ENCODE results near the gene RBM10.

RBM10 gene

DNA sequence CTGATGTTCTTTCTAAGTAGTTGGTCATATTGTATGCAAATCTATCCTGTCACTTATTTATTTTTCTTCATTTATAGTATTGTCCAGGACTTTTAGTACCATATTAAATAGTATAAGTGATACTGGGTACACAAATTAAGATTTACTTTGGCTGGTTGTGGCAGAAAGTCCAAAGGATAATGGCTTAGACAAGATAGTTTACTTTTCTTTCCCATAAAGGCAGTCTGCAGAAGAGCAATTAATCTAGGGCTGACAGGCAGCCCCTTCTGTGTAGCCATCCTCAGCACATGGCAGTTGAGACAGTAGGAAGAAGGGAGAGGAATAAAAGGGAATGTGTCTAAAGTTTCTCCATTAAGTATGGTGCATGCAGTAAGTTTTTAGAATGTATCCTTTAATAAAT, 6.4 kb downstream of the RBM10 start:
- DNase-seq: no peak
- Histone ChIP-seq H3K9me3 (replicated peaks; ENCODE audit: insufficient read depth, low read length) (no peaks in the 10 kb centered on the region), H4K20me1 (ENCODE audit: insufficient read depth, low read length) (peaks cover 3% of the 10 kb centered on the region), H3K4me1 (ENCODE audit: low read length) (no peaks in the 10 kb centered on the region), H3K9ac (ENCODE audit: low read length) (no peak overlapping the region), H3K9me2 (replicated peaks; ENCODE audit: insufficient read depth, low read length) (no peaks in the 10 kb centered on the region), H3K4me3 (ENCODE audit: low read length) (no peak overlapping the region), H3F3A (ENCODE audit: insufficient read depth, low read length) (no peaks in the 10 kb centered on the region), H2AFZ (ENCODE audit: low read length) (no peak overlapping the region), H3K27ac (ENCODE audit: low read length) (no peak overlapping the region), H3K27me3 (replicated peaks; ENCODE audit: insufficient read depth, low read length) (no peaks in the 10 kb centered on the region), H3K36me3 (replicated peaks; ENCODE audit: insufficient read depth, low read length) (no peaks in the 10 kb centered on the region; the same call in 1 of the 2 replicates), H3K79me2 (ENCODE audit: low read length) (peaks cover 92% of the 10 kb centered on the region), H3K4me2 (ENCODE audit: low read depth, low read length) (no peak overlapping the region)
- no peak for TF ChIP-seq EZH2phosphoT487 (IDR thresholded peaks at IDR 0.05; ENCODE audit: low read length)
- TF ChIP-seq, protein P1, sequence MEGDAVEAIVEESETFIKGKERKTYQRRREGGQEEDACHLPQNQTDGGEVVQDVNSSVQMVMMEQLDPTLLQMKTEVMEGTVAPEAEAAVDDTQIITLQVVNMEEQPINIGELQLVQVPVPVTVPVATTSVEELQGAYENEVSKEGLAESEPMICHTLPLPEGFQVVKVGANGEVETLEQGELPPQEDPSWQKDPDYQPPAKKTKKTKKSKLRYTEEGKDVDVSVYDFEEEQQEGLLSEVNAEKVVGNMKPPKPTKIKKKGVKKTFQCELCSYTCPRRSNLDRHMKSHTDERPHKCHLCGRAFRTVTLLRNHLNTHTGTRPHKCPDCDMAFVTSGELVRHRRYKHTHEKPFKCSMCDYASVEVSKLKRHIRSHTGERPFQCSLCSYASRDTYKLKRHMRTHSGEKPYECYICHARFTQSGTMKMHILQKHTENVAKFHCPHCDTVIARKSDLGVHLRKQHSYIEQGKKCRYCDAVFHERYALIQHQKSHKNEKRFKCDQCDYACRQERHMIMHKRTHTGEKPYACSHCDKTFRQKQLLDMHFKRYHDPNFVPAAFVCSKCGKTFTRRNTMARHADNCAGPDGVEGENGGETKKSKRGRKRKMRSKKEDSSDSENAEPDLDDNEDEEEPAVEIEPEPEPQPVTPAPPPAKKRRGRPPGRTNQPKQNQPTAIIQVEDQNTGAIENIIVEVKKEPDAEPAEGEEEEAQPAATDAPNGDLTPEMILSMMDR (IDR thresholded peaks at IDR 0.05; ENCODE audit: low read length): no peak
- no peak for TF ChIP-seq EZH2 (optimal IDR thresholded peaks at IDR 0.05; ENCODE audit: low read depth, low read length)

DNA sequence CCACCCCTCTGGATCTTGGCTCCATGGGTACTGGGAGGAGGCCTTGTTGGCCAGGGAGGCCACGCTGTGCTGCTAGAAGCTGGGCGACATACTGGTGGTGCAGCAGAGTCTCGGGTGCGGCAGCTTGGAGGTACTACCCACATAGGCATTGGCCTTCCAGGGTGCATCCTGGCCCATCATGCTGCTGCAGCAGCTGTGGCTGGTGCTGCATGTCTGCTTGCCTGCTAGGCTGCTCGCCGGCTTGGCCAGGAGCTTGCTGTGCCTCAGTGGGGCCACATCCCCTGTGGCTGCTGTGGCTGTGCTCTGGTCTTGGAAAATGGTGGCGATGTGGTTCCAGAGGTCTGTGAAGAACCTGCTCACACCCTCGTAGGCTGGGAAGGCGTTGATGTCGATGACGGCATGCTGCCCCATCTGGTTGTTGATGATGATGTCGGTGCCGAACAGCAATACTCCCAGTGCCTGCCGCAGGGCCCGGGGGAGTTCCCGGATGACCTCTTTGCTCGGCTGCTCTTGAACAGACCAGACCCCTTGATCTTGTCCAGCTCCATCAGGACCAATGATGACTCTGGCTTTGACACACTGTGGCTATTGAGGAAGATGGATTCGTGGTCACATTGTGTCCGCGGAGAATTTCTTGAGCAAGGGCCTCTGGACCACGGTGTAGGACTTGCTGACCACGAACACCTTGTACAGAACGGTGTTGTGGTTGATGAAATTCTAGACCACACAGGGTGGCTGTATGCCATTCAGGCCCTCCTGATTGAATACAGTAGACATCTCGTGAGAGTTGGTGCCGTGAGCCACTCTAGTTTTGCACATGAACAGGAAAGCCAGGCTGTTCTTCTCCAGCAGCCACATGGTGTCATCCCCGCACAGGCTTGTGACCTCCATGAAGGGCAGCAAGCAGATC, 11.8 kb downstream of the RBM10 start:
- Histone ChIP-seq H3K27ac (ENCODE audit: low read length) (no peak overlapping the region), H3K79me2 (ENCODE audit: low read length) (peaks cover 95% of the 10 kb centered on the region), H4K20me1 (ENCODE audit: insufficient read depth, low read length) (no peaks in the 10 kb centered on the region), H3K4me2 (ENCODE audit: low read depth, low read length) (no peak overlapping the region), H3K9ac (ENCODE audit: low read length) (no peak overlapping the region), H2AFZ (ENCODE audit: low read length) (no peak overlapping the region), H3K4me3 (ENCODE audit: low read length) (no peak overlapping the region), H3K4me1 (ENCODE audit: low read length) (no peaks in the 10 kb centered on the region), H3K36me3 (replicated peaks; ENCODE audit: insufficient read depth, low read length) (no peaks in the 10 kb centered on the region), H3F3A (ENCODE audit: insufficient read depth, low read length) (no peaks in the 10 kb centered on the region), H3K9me2 (replicated peaks; ENCODE audit: insufficient read depth, low read length) (no peaks in the 10 kb centered on the region), H3K27me3 (replicated peaks; ENCODE audit: insufficient read depth, low read length) (no peaks in the 10 kb centered on the region), H3K9me3 (replicated peaks; ENCODE audit: insufficient read depth, low read length) (no peaks in the 10 kb centered on the region)
- TF ChIP-seq, protein P1 (IDR thresholded peaks at IDR 0.05; ENCODE audit: low read length): no peak
- no peak for TF ChIP-seq EZH2phosphoT487 (IDR thresholded peaks at IDR 0.05; ENCODE audit: low read length)
- TF ChIP-seq EZH2 (optimal IDR thresholded peaks at IDR 0.05; ENCODE audit: low read depth, low read length): no peak
- no peak for DNase-seq

DNA sequence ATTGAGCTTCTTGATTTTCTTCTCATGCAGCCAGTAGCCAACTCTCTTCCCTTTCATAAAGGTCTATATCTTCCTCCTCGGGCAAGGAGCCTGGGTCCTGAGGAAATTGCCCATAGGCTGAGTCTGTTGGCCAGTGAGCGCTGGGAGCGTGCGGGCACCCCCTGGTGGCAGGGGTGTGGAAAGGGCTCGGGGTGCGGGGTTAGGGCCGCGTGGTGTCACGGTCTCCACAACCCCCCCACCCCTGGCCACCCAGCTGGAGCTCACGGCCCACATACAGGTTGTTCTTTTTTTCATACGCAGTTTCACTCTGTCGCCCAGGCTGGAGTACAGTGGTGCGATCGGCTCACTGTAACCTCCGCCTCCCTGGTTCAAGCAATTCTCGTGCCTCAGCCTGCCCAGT, 13.1 kb downstream of the RBM10 start:
- Histone ChIP-seq H3K79me2 (ENCODE audit: low read length) (peaks cover 90% of the 10 kb centered on the region), H4K20me1 (ENCODE audit: insufficient read depth, low read length) (no peaks in the 10 kb centered on the region)

More for the DNA sequence above, 13.1 kb downstream of the RBM10 start:
- H3K9me2 ChIP-seq (replicated peaks; ENCODE audit: insufficient read depth, low read length): no peaks in the 10 kb centered on the region
- no peak overlapping the region for H3K9ac ChIP-seq (ENCODE audit: low read length)
- H3K4me2 ChIP-seq (ENCODE audit: low read depth, low read length): no peak overlapping the region
- H3F3A ChIP-seq (ENCODE audit: insufficient read depth, low read length): no peaks in the 10 kb centered on the region
- H2AFZ ChIP-seq (ENCODE audit: low read length): no peak overlapping the region
- no peaks in the 10 kb centered on the region for H3K36me3 ChIP-seq (replicated peaks; ENCODE audit: insufficient read depth, low read length)
- TF ChIP-seq EZH2 (optimal IDR thresholded peaks at IDR 0.05; ENCODE audit: low read depth, low read length) (no peak), EZH2phosphoT487 (IDR thresholded peaks at IDR 0.05; ENCODE audit: low read length) (no peak)
- TF ChIP-seq, protein P1 (IDR thresholded peaks at IDR 0.05; ENCODE audit: low read length): no peak
- no peak for DNase-seq
- no peaks in the 10 kb centered on the region for H3K27me3 ChIP-seq (replicated peaks; ENCODE audit: insufficient read depth, low read length)
- no peaks in the 10 kb centered on the region for H3K4me1 ChIP-seq (ENCODE audit: low read length)
- no peak overlapping the region for H3K4me3 ChIP-seq (ENCODE audit: low read length)
- no peak overlapping the region for H3K27ac ChIP-seq (ENCODE audit: low read length)
- H3K9me3 ChIP-seq (replicated peaks; ENCODE audit: insufficient read depth, low read length): no peaks in the 10 kb centered on the region

All from MM.1S (cell line).